Activated gamma-delta T cell treated with anti-CD3 and anti-CD28 coated beads, Interleukin-2, amount 50 U/mL, for 16 hours (primary cell): ENCODE measurements around the gene VEPH1.

Source experiments
- DNase-seq: peaks from one replicate; pipeline ENCODE4 v3.0.0-alpha.2; 2020; ENCODE audit warnings: low read depth

VEPH1 gene

DNA sequence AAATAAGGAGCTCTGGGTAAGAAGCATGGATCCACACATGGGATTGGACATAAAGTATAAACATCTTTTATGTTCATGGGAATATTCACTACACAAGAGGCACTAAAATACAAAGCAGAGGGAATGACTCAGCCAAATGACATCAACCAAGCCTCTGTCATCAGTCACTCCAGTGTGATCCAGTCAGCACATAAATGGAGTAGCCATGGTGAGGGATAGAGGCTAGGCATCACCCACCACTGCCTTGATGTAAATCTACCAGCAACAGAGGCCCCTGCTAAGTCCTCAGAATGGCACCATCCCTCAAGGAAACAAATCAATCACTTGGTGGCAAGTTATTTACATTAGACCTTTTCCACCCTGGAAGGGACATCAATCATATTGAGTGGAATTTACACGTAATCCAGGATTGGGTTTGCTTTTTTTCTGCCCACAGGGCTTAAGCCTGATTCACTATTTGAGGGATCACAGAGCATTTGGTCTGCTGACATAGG, 27.2 kb downstream of the VEPH1 start:
- no peak for DNase-seq

DNA sequence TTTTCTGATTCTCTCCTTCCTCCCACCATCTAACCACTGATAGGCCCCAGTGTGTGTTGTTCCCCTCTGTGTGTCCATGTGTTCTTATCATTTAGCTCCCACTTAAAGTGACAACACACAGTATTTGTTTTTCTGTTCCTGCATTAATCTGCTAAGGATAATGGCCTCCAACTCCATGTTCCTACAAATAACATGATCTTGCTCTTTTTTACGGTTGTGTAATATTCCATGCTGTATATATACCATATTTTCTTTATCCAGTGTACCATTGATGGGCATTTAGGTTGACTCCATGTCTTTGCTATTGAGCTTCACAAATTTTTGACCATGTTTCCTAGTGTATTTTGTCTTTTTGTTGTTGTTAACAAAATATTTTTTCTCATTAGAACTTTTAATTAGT, 30.6 kb downstream of the VEPH1 start:
- DNase-seq, result no peak

DNA sequence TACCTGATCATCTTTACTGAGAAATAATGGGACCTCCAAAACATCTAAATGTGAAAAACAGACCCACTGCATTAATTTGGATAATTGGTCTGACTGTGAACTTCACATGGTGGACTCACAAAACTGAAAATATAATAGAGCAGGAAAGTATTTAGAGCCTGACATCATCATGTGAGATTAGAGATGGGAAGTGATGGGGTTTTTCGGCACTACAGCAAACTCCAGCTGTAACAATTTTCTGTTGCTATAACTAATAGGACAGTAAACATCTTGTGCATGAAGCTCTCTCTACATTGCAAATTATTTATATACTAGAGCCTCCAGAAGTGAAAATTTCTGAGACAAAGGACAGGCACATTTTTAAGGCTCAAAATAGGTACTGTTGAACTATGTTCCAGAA, 32.2 kb downstream of the VEPH1 start:
- DNase-seq, result no peak

DNA sequence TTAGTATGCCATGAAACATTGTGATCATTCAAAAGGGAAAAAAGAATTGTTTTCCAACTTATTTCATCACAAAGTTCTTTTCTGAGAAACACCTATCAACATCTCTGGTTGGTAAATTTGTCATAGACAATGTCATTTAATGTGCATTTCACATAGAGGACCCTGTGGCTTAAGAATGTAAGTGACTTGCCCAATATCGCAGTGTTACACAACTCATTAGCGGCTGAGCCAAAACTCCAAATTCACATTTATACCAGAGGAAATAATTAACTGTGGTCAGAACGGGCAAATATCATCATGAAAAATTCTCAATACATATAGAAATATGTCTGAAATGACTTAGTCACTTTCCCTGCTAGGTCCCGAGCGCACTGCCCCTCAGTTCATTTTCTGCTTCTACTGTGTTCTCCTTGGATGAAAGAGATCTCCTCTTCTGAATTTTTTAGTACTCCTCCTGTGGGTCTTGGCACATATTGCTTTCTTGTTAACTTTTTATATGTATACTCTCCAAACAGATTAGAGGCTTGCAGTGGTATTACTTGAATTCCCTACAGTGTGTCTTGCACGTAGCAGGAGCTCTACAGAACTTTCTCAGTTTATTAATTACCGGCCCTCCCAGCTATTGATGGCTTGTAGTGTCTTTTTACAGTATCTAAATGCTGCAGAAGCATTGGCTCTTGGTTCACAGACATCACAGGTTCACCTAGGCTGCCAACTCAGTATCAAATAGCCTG, 33.5 kb downstream of the VEPH1 start:
- no peak for DNase-seq

DNA sequence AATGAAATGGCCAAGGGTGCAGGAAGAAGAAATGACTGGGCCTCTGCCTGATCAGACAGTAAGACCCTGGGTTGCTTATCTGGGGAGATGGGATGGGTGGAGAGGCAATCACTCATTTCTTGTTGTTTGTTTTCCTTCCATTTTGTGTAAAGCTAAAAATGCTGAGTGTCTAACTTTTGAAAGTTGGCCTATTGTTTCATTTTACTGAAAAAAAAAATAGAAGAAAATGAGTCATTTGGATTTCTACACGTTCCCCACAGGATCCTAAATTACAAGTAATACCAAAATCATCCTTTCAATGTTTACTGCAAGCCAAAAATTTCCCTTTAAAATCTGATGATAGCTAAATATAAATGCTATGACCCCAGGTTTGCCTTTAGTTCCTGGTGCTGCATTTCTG, 36.0 kb downstream of the VEPH1 start:
- no peak for DNase-seq

DNA sequence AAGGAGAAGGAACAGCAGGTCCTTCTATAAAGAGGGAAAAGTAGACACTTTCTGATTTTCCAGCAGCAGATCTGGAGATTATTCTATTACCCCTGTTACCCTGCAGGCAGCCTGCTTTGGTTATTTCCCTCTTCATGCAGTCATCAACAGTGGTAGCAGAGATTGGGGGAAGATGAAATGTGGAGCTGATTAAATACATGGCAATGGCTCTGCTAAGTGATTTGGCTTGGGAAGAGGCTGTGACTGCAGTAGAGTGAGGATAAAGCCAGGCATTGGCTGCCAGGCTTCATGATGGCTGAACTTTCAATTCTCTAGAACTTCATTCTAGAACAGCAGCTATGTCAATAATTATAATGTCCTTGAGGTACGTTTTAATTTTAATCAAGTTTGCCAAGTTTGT, 37.5 kb downstream of the VEPH1 start:
- DNase-seq, result no peak

DNA sequence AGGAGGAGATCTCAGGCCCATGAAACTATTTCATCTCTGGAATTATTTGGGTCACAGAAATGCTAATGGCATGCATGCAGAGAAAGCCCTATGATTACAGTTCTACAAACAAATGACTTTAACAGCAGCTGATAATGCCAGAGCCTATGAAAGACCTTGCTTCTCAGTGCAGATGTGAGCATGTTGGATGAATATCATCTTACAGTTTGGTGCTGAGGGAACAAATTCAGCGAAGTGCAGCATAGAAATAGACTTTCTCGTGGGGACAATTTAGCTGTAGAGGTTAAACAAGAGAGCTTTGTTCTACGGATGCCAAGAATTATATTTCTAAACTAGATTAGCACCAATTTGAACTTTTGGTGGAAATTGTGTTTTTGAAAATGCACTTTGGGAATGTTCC, 38.9 kb downstream of the VEPH1 start:
- no peak for DNase-seq

DNA sequence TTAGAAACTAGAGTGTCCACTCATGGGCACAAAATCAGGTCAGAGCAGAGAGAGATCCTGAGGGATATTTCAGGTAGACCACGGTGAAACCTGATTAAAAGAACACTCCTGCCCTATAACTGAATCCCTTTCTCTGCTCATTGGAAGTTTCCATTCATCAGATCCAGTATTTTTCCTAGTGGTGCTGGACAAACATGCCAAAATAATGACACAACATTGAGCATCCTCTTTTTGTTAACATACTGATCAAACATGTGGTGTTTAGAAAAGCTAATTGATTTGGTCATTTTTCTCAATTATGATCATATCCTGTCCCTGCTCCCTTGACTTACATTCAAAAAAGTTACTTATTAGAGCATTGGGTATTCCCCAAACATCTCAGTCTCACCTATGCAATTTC, 39.4 kb downstream of the VEPH1 start:
- no peak for DNase-seq

DNA sequence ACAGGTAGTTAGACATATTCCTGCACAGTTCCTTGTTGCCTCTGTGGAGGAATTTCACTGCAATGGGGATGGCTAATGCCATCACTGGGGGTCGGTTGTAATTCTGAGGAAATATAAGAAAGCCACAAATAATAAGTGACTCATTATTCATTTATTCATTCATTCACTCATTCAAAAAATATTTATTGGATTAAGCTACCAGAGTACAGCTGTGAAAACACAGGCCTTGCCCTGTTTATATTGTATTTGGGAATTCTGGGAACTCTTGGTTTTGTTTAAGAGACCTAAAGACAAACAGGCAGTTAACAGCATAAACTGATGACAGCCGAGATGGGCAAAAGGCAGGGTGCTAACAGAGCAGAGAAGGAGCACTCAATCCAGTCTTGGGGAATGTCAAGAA, 43.0 kb downstream of the VEPH1 start:
- DNase-seq, result no peak

DNA sequence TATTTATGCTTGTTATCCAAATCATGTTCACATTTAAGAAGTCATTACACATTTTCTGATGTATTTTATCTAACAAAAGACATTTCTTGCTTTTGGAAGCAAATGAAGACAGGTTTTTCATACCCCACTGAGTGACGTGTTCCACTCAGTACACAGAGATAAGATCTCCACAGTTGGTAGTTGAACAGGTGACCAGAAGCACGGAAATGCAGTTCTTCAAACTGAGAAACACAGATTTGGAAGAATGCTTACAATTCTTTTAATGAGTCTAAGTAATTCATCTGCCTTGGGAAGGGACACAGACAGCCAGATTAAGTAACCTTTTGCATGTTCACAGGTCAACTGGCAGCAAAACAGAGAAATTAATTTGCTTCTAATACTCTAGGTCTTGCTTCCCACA, 43.5 kb downstream of the VEPH1 start:
- no peak for DNase-seq

DNA sequence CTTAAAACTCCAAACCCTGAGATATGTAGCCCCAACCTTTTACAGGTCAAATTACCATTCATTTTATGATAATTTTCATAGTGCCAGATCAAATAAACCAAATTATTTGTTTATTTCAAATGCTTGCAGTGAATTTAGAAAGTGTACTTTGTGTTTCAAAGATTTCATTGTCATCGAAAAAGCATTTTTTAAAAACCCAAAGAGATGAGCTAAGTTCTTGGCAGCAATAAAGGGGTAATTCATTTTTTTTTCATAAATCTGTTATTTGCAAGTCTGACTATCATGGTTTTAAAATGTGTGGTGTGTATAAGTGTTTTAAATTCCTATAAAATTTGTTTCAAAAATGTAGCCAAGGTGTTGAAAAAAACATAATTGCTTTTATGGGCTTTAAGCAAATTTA, 49.4 kb downstream of the VEPH1 start:
- DNase-seq, result no peak

DNA sequence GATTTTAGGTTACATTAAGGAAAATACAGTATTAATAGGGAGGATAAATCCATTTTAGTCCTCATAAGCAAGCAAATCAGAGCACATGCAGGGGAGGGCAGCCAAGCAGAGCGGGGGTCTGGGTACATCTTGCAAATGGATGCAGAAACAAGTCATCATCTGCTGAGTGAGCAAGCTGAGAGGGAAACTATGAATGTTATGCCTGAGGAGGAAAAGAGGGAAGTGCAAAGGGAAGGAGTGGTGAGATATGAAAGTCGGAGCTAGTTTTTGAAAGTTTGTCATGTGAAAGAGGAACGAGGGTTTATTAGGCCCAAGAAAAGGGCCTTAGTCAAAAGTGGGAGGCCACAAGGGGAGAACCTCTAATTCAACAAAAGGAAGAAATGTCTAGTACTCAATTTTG, 51.1 kb downstream of the VEPH1 start:
- DNase-seq, result no peak

DNA sequence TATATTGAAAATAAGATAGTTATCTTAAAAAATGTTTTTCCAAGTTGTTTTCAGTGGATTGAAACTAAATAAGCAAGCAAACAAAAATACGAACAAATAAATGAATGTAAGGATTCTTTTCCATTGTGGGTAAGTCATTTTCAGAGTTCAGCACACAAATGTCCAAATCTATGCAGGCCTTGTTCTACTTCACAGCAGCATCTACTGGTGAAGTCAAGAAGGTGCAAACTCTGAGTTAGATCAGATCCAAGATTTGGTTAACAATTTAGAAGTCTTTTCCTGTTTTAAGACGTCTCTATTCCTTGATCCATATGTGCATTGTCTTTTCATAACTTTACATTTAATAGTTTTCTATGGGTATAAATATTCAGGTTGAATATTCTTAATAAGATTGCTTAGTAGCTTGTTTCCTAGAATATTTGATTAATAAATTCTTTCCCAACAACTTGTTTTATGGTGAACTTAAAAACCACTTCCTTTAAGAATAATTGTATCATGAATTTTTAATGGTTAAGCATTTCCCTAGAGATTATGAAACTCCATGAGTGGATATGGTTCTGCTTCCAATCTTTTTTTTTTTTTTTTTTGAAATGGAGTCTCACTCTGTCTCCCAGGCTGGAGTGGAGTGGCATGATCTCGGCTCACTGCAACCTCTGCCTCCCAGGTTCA, 56.1 kb downstream of the VEPH1 start:
- DNase-seq, result no peak

DNA sequence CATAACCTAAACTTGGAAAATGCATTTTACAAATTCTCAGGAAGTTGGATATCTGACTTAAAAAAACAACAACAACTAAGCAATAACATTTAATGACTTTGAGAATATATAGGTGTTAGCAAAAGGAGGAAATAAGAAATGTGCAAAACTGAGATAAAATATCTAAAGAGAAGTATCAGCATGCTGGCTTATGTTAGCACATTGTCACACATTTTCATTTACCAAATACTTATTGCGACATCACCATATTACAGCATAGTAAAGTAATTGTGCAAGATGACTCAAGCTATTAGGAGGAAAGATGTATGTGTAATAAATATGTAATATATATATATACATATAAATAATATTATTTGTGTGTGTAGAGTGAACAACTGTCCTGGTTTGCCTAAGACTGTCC, 57.4 kb downstream of the VEPH1 start:
- DNase-seq, result no peak

DNA sequence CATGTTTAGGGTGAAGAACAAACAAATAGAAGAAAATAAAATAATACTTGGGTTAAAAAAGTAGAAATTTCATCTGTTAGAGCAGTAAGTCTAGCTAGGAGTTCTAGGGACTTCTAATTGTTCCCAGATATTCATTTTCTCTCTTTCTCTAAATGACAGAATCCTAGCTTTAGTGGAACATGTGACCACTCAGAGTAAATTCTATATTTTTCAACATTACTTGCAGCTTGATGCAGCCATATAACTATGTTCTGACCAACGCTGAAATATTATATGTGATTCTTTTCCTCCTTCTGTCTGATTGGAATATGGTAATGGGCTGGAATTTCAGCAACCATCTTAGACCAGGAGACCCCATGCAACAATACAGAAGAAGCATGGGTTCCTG, 58.4 kb downstream of the VEPH1 start:
- no peak for DNase-seq

DNA sequence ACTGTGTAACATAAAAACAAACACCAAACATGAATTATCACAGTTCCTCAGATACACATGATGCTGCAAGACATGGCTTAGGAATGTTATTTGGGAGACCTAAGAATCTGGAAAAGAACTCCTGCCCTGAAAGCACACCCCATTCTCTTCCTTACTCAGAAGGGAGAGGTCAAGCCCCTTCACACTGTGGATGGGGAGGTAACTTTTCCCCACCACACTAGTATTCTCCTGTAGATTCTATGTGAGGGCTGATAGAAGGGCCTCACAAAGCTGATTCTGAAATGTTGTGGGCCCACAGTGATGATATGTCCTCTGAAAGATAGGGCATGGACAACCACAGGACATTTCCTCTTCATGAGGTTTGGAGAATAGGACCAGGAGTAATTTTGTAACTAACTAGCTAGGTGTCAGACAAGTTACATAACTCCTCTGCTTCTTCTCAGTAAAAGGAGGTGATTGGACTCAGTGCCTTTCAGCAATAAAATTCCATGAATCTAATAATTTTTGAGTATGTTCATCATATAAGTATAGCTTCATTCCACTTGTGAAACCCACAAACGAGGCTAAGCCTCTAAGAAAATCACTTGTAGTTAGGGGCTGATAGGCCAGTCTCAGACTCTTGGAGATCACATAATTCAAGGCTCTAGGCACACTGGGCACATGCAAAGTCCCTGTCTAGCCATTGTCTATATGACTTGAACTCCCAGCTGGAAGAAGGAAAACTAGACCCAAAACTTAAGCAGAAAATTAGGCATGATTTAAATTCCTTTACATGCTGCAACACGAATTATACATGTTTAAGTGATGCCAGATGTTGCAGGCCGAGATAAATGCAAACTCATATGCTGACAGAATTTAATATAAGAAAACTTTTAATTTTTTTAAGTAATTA, 59.1 kb downstream of the VEPH1 start:
- no peak for DNase-seq

DNA sequence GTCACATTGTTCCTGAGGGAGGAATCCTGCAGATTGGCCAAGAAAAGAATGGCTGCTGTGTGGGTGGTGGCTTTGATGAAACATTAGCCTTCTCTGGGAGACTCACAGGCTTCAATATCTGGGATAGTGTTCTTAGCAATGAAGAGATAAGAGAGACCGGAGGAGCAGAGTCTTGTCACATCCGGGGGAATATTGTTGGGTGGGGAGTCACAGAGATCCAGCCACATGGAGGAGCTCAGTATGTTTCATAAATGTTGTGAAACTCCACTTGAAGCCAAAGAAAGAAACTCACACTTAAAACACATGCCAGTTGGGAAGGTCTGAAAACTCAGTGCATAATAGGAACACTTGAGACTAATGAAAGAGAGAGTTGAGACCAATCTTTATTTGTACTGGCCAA, 60.5 kb downstream of the VEPH1 start:
- DNase-seq, result no peak

DNA sequence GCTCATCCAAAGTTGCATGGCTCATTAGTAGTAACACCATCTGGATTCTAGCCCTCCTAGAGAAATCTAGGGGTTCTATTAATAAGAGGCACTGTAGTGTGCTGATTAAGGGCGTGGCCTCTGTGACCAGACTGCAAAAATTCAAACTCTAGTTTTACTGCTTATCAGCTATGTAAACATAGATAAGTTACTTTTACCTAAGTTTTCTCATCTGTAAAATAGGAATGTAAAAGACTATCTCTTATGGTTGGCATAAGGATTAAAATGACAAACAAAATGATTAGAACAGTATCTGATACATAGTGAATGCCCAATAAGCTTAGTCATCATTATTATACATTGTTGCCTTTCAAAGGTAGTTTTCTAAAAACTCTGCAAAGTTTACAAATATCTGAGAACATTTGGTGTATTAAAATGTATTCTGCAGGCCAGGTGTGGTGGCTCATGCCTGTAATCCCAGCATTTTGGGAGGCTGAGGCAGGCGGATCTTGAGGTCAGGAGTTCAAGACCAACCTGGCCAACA, 62.1 kb downstream of the VEPH1 start:
- no peak for DNase-seq

DNA sequence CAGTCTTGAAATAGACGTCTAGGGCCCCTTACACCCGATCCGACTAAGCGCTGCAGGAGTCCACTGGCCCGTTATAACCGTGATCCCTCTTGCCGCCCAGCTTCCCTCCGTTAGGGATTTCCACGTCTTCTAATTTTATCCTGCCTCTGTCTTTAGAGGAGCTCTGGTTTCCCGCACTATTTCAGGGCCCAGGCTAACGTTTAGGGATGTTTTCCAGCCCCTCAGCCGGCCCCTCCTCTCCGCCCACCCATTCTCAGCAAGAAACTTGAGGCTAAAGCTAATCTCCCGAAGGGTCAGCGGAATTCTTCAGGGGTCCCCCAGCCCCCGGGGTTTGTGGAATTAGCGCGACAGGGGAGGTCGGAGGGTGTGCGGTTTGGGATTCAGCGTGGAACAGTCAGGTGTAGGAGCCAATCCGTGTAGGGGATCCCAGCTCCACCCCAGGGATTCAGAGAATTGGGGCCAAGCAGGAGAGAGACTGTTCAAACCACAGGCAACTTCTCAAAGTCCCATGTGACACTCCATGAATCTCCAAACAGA, 65.0 kb downstream of the VEPH1 start:
- no peak for DNase-seq

DNA sequence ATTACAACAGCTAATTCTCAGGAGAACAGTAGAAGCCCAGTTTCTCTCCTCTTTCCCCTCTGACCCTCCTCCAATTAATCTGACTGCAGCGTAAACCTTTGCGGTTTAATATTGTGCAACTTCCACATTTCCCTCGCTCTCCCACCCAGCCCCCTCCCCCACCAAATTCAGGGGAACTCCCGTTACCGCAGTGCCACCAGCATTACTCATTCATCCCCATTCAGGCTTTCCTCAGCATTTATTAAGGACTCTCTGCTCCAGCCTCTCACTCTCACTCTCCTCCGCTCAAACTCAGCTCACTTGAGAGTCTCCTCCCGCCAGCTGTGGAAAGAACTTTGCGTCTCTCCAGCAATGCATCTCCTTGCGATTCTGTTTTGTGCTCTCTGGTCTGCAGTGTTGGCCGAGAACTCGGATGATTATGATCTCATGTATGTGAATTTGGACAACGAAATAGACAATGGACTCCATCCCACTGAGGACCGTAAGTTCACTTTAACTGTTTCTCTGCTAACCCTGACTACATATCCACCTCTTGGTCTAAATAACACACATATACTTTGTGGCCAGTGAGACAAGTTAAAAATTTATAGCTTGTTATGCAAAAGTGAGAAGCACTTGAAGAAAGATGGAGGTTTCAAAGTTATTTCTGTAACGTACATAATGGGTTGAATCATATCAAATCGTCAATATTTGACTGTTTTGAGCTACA, 66.5 kb downstream of the VEPH1 start, which contains the start of gene PTX3:
Gene PTX3 (plus strand): TSS at position 268 of the 709 bp plus-strand sequence. CDS start 84 bp downstream, at position 352.
- no peak for DNase-seq

DNA sequence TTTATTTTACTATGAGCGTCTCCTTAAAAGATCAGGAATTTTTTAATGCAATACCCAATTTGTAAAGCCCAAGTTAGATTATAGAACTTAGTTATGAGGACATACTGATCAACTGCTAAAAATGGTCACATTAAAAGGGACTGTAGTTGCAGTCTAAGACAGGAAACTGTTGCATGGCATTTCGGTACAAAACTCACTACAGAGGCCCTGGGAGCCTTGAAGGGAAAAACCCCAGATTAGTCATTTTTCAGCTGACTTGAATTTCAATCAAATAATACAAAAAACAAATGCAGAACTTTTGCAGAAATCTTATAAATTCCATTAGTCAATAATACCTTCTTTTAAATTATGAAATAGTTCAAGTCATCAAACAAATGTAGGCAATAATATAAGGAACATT, 73.5 kb downstream of the VEPH1 start:
- no peak for DNase-seq

DNA sequence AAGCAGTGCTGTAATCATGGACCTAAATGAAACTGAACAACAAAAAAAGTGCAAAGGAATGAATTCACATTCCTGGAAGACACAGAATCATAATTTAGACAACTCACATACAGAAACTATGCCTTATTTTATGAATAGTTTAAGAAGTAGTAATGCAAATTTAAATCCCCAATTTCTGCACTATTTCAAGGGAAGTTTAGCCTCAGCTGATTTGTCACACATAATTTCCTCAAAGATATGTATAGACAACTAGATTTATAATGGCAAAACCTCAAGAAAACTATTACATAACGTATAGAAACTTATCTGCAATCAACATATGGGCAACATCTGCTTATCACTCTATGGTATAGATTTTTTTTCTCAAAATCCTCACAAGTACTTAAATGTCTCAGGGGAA, 74.4 kb downstream of the VEPH1 start:
- DNase-seq, result no peak
